ENCODE results near the gene TIE1.
A peak's percentile ranks its signal among the peaks of the same experiment; 100 is the strongest.

DNA sequence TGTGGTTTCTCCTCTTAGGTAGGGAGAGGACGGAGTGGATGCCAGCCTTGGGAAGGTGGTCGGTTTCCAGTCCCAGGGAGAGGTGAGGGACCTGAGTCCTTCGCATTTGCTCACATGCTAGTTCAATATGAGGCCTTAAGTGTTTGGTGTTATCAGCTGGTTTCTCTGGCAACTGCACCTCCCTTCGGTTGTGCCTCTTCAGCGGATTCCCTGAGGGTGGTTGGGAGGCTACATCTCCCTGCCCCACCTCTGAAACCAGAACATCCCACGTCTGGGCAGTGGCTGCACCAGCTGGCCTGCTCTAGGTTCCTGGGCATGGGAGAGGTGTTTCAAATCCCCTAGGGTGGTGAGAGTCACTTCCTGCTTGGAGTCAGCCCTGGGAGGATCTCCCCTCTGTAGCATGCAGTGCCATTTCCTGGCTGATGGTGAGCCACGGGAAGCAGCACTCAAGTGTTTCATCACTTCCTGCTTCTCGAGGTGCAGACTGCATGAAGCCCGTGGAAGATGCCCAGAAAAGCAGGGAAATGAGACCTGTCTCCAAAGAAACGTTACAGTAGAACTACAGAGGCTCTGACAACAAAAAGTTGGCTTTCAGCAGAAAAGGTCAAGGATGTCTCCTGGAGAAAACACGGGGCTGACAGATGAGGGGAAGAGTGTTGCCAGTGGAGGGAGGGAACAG lies 26.5 kb upstream of the TIE1 start:
- no peak for TF ChIP-seq EZH2 (IDR thresholded peaks at IDR 0.05)
- peak; percentile 49; the same call in 1 of the 2 replicates for TF ChIP-seq POLR2AphosphoS5 (IDR thresholded peaks at IDR 0.05; ENCODE audit: borderline replicate concordance, low read depth, low read length)
- no peak for TF ChIP-seq FOXP2 (optimal IDR thresholded peaks at IDR 0.05; ENCODE audit: control extremely low read depth, extremely low read length, insufficient read depth)
